GM12878 (cell line): ENCODE results near the gene PROSER2. TPM values are rescaled to one million over a fixed set of nuclear protein-coding genes. Genes with fewer than 3 reads are reported as not detected.

Source experiments
- ESRRA ChIP-seq: IDR thresholded peaks from 2 replicates; pipeline ENCODE4 v1.6.1; 2012; ENCODE audit warnings: mild to moderate bottlenecking, low read length, improper control_type of control experiment
- IKZF2 ChIP-seq, 2 experiments: fragments of 450-650 bp; IDR thresholded peaks; 2 replicates each; pipeline ENCODE4 v1.6.1; 2017; ENCODE audit warnings: mild to moderate bottlenecking in 2 of 2, moderate library complexity in 2 of 2
- KLF5 ChIP-seq: fragments of 450-650 bp; IDR thresholded peaks from 2 replicates; pipeline ENCODE4 v1.6.1; 2014; ENCODE audit warnings: mild to moderate bottlenecking; ENCODE audit not compliant: partially characterized antibody
- MTA3 ChIP-seq: IDR thresholded peaks from 2 replicates; pipeline ENCODE4 v1.6.1; 2012; ENCODE audit warnings: low read length, inconsistent platforms, borderline replicate concordance
- MYC ChIP-seq: IDR thresholded peaks from 2 replicates; pipeline ENCODE4 v1.6.1; 2011; ENCODE audit warnings: mild to moderate bottlenecking, low read length, moderate library complexity, inconsistent platforms; ENCODE audit not compliant: insufficient read depth, insufficient replicate concordance, insufficient read length, severe bottlenecking
- NBN ChIP-seq: fragments of 450-650 bp; IDR thresholded peaks from 2 replicates; pipeline ENCODE4 v1.6.1; 2016
- PML ChIP-seq: IDR thresholded peaks from 2 replicates; pipeline ENCODE4 v1.6.1; 2012; ENCODE audit warnings: low read length, inconsistent platforms
- RAD51 ChIP-seq: fragments of 450-650 bp; IDR thresholded peaks from 2 replicates; pipeline ENCODE4 v1.6.1; 2016; ENCODE audit warnings: moderate library complexity, mild to moderate bottlenecking, inconsistent platforms
- RBBP5 ChIP-seq: fragments of 200-600 bp; sonication (generic); conservative IDR thresholded peaks from 2 replicates; pipeline ENCODE4 v1.6.1; 2016
- SRF ChIP-seq, 2 experiments: IDR thresholded peaks; 2 replicates each; pipeline ENCODE4 v1.6.1; 2011; ENCODE audit warnings: low read depth in 2 of 2, low read length in 2 of 2, mild to moderate bottlenecking in 1 of 2, moderate library complexity in 1 of 2
- STAT1 ChIP-seq: fragments of 450-650 bp; conservative IDR thresholded peaks from 2 replicates; pipeline ENCODE4 v1.6.1; 2014; ENCODE audit warnings: antibody characterized with exemption, mild to moderate bottlenecking
- TBL1XR1 ChIP-seq: IDR thresholded peaks from 2 replicates; pipeline ENCODE4 v1.6.1; 2012; ENCODE audit warnings: low read depth, low read length, improper control_type of control experiment
- ZSCAN29 ChIP-seq: fragments of 450-650 bp; IDR thresholded peaks from 2 replicates; pipeline ENCODE4 v1.6.1; 2017; ENCODE audit warnings: mild to moderate bottlenecking, moderate library complexity
- polyA plus RNA-seq, 11 experiments: library from polyadenylated mRNA; depleted of rRNA in 4 of 11; unstranded in 6 of 11; stranded (reverse) in 5 of 11; fragments of >200 nt; fragmentation: Nextera tagmentation in 4 of 11; fragmentation: Illumina TruSeq in 1 of 11; extraction: Ambion mirVana in 4 of 11; extraction: Trizol in 1 of 11; gene quantifications; 1 replicate in 1 of 11; 2 replicates in 10 of 11; pipeline versions ENCODE4 v1.2.1 to v1.2.3, GENCODE V29; 2011 to 2016; ENCODE audit warnings: inconsistent platforms in 2 of 11, missing spikeins in 2 of 11, low read depth in 1 of 11
- total RNA-seq, 4 experiments: library from RNA; depleted of rRNA in 3 of 4; stranded (reverse); fragments of >200 nt in 3 of 4; fragmentation: Illumina TruSeq in 1 of 4; extraction: Trizol in 1 of 4; gene quantifications; 2 replicates each; pipeline versions ENCODE4 v1.2.1 to v1.2.3, GENCODE V29; 2013 to 2021
- TF ChIP-seq, protein P1 (sequence below): fragments of 450-650 bp; IDR thresholded peaks from 2 replicates; pipeline ENCODE4 v1.6.1; 2017; ENCODE audit warnings: borderline replicate concordance
- TF ChIP-seq, protein P2 (sequence below): IDR thresholded peaks from 2 replicates; pipeline ENCODE4 v1.6.1; 2012; ENCODE audit warnings: low read depth, low read length, improper control_type of control experiment
- TF ChIP-seq, protein P3 (sequence below): IDR thresholded peaks from 2 replicates; pipeline ENCODE4 v1.6.1; 2011; ENCODE audit warnings: low read depth, low read length, improper control_type of control experiment, borderline replicate concordance
- TF ChIP-seq, protein P4 (sequence below): IDR thresholded peaks from 2 replicates; pipeline ENCODE4 v1.6.1; 2012; ENCODE audit warnings: improper control_type of control experiment, low read depth, low read length; ENCODE audit not compliant: insufficient replicate concordance
- TF ChIP-seq, protein P5 (sequence below): fragments of 450-650 bp; IDR thresholded peaks from 2 replicates; pipeline ENCODE4 v1.6.1; 2017; ENCODE audit warnings: mild to moderate bottlenecking, moderate library complexity

PROSER2 gene
- total and polyA plus RNA-seq, 10 of the 15 experiments (the other 5 are each of a cell fraction or from before 2014, with no cell fraction given) = 0.04 to 0.25 (median 0.07) TPM; not detected in 6

DNA sequence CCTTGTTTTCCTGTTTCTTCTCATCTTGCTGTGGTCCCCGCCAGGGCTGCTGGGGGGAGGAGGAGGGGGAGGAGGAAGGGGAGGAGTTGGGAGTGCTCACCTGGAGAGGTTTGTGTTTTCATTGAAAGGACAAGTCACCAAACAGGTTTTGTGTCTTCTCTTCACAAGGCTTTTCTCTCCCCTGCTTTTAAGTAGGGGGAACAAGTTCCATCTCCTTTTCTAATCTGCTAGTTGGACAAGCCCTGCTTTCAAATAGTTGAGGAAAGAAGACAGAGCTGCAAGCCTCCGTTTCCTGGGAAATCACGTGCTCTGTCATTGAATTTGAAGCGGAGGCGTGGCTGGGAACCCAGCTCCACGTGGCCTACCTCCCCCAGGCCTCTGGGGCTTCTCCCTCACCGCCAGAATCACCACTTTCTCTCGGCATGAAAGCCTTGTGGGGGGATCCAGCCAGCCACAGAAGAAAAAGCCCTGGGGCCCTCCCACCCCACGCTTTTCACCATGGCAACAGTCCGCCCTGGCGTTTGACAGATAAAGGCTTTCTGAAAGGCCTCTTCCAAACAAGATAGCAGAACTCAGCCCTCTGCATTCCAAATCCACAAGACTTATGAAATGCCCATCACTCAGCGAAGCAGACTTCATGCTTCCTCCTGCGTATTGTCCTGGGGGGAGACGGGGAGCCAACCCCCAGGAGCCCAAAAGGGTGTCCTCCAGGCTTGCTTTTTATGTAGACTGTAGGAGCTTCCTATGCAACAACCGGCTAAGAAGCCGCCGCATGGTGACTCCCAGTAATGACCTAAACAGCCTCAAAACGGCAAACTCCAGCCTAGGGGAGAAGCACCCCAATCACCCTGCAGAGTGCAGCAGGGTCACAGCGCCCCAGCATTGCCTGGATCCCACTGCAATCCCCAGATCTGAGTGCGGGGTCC lies 51.7 kb downstream of the PROSER2 start (continued):
- TF ChIP-seq STAT1 (no peak), IKZF2 (IDR thresholded peaks at IDR 0.05) (no peak), KLF5 (no peak), ESRRA (no peak), MTA3 (no peak), SRF (IDR thresholded peaks at IDR 0.05; ENCODE audit: low read depth in 2 of 2, low read length in 2 of 2) (no peak), RBBP5 (no peak), NBN (no peak), TBL1XR1 (no peak), PML (no peak), ZSCAN29 (no peak), MYC (no peak), RAD51 (peak; percentile 96)
- TF ChIP-seq, protein P1, sequence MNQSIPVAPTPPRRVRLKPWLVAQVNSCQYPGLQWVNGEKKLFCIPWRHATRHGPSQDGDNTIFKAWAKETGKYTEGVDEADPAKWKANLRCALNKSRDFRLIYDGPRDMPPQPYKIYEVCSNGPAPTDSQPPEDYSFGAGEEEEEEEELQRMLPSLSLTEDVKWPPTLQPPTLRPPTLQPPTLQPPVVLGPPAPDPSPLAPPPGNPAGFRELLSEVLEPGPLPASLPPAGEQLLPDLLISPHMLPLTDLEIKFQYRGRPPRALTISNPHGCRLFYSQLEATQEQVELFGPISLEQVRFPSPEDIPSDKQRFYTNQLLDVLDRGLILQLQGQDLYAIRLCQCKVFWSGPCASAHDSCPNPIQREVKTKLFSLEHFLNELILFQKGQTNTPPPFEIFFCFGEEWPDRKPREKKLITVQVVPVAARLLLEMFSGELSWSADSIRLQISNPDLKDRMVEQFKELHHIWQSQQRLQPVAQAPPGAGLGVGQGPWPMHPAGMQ = no peak
- TF ChIP-seq, protein P2, sequence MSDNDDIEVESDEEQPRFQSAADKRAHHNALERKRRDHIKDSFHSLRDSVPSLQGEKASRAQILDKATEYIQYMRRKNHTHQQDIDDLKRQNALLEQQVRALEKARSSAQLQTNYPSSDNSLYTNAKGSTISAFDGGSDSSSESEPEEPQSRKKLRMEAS = 0 out of 2 replicates have a peak, but pooled peaks have one; percentile 41
- TF ChIP-seq, protein P3, sequence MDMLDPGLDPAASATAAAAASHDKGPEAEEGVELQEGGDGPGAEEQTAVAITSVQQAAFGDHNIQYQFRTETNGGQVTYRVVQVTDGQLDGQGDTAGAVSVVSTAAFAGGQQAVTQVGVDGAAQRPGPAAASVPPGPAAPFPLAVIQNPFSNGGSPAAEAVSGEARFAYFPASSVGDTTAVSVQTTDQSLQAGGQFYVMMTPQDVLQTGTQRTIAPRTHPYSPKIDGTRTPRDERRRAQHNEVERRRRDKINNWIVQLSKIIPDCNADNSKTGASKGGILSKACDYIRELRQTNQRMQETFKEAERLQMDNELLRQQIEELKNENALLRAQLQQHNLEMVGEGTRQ = peak; percentile 70
- TF ChIP-seq, protein P4, sequence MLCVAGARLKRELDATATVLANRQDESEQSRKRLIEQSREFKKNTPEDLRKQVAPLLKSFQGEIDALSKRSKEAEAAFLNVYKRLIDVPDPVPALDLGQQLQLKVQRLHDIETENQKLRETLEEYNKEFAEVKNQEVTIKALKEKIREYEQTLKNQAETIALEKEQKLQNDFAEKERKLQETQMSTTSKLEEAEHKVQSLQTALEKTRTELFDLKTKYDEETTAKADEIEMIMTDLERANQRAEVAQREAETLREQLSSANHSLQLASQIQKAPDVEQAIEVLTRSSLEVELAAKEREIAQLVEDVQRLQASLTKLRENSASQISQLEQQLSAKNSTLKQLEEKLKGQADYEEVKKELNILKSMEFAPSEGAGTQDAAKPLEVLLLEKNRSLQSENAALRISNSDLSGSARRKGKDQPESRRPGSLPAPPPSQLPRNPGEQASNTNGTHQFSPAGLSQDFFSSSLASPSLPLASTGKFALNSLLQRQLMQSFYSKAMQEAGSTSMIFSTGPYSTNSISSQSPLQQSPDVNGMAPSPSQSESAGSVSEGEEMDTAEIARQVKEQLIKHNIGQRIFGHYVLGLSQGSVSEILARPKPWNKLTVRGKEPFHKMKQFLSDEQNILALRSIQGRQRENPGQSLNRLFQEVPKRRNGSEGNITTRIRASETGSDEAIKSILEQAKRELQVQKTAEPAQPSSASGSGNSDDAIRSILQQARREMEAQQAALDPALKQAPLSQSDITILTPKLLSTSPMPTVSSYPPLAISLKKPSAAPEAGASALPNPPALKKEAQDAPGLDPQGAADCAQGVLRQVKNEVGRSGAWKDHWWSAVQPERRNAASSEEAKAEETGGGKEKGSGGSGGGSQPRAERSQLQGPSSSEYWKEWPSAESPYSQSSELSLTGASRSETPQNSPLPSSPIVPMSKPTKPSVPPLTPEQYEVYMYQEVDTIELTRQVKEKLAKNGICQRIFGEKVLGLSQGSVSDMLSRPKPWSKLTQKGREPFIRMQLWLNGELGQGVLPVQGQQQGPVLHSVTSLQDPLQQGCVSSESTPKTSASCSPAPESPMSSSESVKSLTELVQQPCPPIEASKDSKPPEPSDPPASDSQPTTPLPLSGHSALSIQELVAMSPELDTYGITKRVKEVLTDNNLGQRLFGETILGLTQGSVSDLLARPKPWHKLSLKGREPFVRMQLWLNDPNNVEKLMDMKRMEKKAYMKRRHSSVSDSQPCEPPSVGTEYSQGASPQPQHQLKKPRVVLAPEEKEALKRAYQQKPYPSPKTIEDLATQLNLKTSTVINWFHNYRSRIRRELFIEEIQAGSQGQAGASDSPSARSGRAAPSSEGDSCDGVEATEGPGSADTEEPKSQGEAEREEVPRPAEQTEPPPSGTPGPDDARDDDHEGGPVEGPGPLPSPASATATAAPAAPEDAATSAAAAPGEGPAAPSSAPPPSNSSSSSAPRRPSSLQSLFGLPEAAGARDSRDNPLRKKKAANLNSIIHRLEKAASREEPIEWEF = no peak
- TF ChIP-seq, protein P5, sequence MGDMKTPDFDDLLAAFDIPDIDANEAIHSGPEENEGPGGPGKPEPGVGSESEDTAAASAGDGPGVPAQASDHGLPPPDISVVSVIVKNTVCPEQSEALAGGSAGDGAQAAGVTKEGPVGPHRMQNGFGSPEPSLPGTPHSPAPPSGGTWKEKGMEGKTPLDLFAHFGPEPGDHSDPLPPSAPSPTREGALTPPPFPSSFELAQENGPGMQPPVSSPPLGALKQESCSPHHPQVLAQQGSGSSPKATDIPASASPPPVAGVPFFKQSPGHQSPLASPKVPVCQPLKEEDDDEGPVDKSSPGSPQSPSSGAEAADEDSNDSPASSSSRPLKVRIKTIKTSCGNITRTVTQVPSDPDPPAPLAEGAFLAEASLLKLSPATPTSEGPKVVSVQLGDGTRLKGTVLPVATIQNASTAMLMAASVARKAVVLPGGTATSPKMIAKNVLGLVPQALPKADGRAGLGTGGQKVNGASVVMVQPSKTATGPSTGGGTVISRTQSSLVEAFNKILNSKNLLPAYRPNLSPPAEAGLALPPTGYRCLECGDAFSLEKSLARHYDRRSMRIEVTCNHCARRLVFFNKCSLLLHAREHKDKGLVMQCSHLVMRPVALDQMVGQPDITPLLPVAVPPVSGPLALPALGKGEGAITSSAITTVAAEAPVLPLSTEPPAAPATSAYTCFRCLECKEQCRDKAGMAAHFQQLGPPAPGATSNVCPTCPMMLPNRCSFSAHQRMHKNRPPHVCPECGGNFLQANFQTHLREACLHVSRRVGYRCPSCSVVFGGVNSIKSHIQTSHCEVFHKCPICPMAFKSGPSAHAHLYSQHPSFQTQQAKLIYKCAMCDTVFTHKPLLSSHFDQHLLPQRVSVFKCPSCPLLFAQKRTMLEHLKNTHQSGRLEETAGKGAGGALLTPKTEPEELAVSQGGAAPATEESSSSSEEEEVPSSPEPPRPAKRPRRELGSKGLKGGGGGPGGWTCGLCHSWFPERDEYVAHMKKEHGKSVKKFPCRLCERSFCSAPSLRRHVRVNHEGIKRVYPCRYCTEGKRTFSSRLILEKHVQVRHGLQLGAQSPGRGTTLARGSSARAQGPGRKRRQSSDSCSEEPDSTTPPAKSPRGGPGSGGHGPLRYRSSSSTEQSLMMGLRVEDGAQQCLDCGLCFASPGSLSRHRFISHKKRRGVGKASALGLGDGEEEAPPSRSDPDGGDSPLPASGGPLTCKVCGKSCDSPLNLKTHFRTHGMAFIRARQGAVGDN = peak; percentile 31; the same call in 1 of the 2 replicates
